GM12892 (cell line): ENCODE data around the gene C4B.
"Not testable (repeated sequence)": the region's sequence is repeated elsewhere in the genome, so short reads cannot be mapped to it uniquely, and the experiment has no call there.

ENCODE experiments used
- POLR2A ChIP-seq: IDR thresholded peaks from 2 replicates; pipeline ENCODE4 v1.6.1; 2011; ENCODE audit warnings: low read depth, low read length, control low read depth
- POLR2AphosphoS5 ChIP-seq: IDR thresholded peaks from 2 replicates; pipeline ENCODE4 v1.6.1; 2011; ENCODE audit warnings: low read depth, low read length, control low read depth

DNA sequence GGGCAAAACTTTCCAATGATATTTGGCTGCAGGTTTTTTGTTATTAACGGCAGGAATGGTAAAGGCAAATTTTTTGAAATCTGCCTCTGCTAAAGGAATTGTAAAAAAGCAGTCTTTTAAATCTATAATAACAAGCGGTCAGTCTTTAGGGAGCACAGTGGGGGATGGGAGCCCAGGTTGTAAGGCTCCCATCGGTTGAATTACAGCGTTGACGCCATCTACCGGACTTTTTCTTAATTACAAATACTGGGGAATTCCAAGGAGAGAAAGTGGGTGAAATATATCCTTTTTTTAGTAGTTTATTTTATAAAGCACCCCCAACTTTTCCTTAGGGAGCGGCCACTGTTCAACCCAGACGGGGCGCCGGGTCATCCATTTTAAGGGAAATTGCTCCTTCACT lies 7.5 kb downstream of the C4B start:
- TF ChIP-seq POLR2A, POLR2AphosphoS5: not testable (repeated sequence)
